Stimulated activated CD8-positive, alpha-beta memory T cell treated with anti-CD3 and anti-CD28 coated beads, Interleukin-15, amount 100 ng/mL, for 4 hours (primary cell): Measurements from ENCODE around the gene DCAF6.
A peak's percentile ranks its signal among the peaks of the same experiment; 100 is the strongest.

ENCODE experiments used
- DNase-seq, 2 donors: peaks; one replicate each; pipeline ENCODE4 v3.0.0-alpha.2; 2020; ENCODE audit warnings: low read depth in 2 of 2

The DCAF6 gene

GRCh38 chr1:168084396-168085231 is 148.1 kb downstream of the DCAF6 start:
- DNase-seq: peak; percentile 14 to 16

- DNase-seq: no peak
Measured at GRCh38 chr1:168085401-168085872, 149.0 kb downstream of the DCAF6 start.

GRCh38 chr1:168086438-168086837 is 150.0 kb downstream of the DCAF6 start:
- DNase-seq: no peak

- DNase-seq: no peak
Measured at GRCh38 chr1:168087696-168088095, 151.2 kb downstream of the DCAF6 start.

GRCh38 chr1:168088511-168089325 is 152.2 kb downstream of the DCAF6 start:
- no peak for DNase-seq

- no peak for DNase-seq
Measured at GRCh38 chr1:168089326-168089978, 153.0 kb downstream of the DCAF6 start.

- no peak for DNase-seq
Measured at GRCh38 chr1:168089979-168090337, 153.5 kb downstream of the DCAF6 start.

GRCh38 chr1:168090395-168090794 is 153.9 kb downstream of the DCAF6 start:
- no peak for DNase-seq

GRCh38 chr1:168091063-168091462 is 154.6 kb downstream of the DCAF6 start:
- no peak for DNase-seq

GRCh38 chr1:168091720-168092550 is 155.5 kb downstream of the DCAF6 start:
- no peak for DNase-seq

GRCh38 chr1:168092566-168093355 is 156.3 kb downstream of the DCAF6 start:
- no peak for DNase-seq

GRCh38 chr1:168093616-168094015 is 157.1 kb downstream of the DCAF6 start:
- no peak for DNase-seq

GRCh38 chr1:168095476-168095875 is 159.0 kb downstream of the DCAF6 start:
- no peak for DNase-seq

GRCh38 chr1:168096296-168097165 is 160.0 kb downstream of the DCAF6 start:
- DNase-seq: no peak

GRCh38 chr1:168097921-168098528 is 161.5 kb downstream of the DCAF6 start:
- DNase-seq: no peak

- DNase-seq: no peak
Measured at GRCh38 chr1:168098534-168099320, 162.2 kb downstream of the DCAF6 start.

- DNase-seq: no peak
Measured at GRCh38 chr1:168099337-168099801, 162.9 kb downstream of the DCAF6 start.

- no peak for DNase-seq
Measured at GRCh38 chr1:168100315-168101002, 164.0 kb downstream of the DCAF6 start.
